GOT3 (cell line): ENCODE measurements around the gene AGBL1.

Source experiments
- DNase-seq: peaks from one replicate; lab custom pipeline; 2025; ENCODE audit warnings: mixed read lengths; lab: John Stamatoyannopoulos, UW

AGBL1 gene

GRCh38 chr15:86236356-86237110 is 156.9 kb downstream of the AGBL1 start:
- no peak for DNase-seq

DNA sequence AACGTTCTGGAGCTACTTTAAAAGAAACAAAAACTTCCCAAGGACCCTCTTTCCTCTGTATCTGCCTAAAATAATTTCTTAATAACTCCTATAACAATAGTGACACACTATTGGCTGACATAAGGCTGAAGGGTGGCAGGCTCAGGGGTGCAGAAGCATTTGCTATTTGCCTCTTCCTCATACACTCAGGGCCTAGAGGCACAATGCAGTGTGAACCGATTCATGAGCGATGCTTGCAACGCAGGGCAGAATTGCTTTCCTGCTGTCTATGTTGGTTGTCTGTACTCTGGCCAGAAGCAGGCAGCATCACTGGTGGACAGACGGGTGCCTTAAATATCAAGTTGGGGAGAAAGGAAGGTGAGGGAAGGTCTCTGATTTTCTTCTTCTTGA is 157.4 kb downstream of the AGBL1 start:
- DNase-seq = no peak

GRCh38 chr15:86247249-86247955 is 167.7 kb downstream of the AGBL1 start:
- DNase-seq = no peak

DNA sequence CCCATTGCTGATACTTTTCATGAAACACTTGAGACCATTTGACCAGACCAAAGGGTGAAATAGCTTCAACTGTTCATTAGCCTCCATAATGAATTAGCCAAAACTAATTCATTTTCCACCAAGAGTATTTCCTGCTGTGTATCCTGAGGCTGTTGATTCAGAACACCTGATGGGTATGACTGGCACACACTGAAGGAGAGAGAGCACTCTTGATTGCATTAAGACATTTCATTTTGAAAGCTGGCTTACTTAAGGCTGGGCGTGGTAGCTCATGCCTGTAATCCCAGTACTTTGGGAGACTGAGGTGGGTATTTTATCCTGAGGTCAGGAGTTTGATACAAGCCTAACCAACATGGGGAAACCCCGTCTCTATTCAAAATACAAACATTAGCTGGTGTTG is 175.6 kb downstream of the AGBL1 start:
- DNase-seq = no peak

DNA sequence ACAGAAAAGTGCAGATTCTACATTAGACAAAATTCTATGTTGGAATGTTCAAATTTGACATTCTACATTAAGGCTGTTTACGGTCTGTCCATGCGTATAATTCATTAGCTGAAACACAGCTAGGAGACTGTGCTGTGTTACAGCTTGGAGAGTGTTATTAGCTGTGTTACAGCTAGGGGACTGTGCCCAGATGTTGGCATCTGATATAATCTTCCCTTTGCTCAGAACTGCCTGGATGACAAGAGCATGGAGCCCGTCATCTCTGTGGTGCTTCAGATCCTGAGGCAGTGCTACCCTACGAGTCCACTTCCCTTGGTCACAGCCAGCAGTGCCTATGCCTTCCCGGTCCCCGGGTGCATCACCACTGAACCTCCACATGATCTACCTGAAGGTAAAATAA is 177.0 kb downstream of the AGBL1 start:
- no peak for DNase-seq

DNA sequence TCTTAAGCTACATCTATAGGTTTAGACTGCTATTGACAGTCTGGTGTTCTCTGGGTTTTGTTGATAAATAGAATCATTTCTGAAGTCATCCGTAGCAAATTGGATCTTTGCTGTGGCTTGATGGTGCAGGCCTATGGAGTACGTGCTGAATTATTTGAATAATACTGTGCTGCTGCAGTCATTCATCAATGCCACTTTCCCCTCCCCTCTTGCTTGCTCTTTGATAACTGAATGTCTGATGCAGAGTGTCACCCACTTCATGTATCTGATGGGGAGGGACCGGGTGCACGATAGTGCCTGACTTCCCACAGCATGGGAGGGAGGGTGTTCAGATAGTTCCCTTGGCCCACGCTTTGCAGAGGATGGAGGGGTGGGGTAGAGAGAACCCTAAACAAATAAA is 179.9 kb downstream of the AGBL1 start:
- DNase-seq = no peak

- DNase-seq = no peak
These were observed 183.6 kb downstream of the AGBL1 start for GRCh38 chr15:86263230-86263629.

DNA sequence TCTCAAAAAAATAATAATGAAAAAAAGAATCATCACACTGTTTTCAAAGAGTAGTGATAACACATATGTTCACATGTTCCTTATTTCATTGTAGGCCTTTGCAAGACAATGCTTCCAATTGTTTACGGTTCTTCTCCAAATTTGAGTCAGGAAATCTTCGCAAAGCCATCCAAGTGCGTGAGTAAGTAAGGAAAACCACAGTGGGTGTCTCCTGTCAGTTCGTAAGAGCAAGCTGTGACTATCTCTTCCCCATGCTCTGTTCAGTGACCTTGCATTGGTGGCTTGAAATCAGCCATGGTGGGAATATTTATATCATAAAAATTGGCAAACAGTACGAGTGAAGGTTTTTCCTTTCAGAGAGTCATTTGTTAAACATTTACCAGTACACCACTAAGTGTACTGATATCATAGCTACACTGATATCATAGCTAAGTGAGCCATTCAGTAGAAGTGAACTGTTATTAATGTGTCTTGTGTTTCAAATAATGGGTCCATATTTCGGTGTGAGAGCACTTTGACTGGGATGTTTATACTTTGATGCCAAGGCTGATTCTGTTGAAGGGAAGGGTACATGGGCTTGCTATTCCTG is 187.3 kb downstream of the AGBL1 start:
- DNase-seq = no peak

- DNase-seq = no peak
These were observed 188.2 kb downstream of the AGBL1 start for GRCh38 chr15:86267892-86268291.

- DNase-seq = no peak
These were observed 188.9 kb downstream of the AGBL1 start for GRCh38 chr15:86268558-86268957.

DNA sequence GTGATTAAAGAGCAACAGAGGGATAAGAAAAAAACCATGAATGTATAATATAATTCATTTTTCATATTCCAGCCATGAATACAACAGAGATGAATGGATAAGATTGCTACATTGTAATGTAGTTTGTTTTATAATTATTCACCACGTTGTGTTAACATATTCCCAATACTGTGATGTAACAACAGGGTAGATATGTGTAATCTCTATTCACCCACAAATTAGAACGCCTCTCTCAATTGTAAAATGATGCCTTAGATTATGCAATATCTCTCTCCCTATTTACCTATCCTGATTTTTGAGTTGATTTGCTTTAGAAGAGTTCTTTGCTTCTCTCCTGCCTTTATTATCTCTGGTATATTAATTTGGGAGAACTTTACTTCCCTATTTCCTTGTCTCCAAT is 193.6 kb downstream of the AGBL1 start:
- no peak for DNase-seq

DNA sequence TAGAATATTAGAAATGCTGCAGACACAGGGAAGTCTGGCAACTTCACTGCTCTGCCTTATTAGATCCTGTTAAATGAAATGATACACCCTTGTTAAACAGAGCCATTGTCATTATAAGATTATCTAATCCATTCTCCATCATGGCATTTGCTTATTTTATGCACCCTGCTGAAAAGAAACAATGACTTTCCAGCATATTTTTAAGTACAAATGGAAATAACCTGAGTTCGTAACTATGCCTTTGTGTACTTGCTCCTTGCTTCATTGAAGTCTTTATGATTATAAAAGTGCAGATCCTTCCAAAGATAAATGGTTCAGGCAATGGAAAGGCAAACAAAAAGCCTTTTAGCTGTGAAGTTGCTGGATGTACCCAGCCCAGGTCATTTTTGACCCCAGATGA is 195.7 kb downstream of the AGBL1 start:
- DNase-seq = no peak

GRCh38 chr15:86278586-86278985 is 198.9 kb downstream of the AGBL1 start:
- DNase-seq = no peak

- no peak for DNase-seq
These were observed 205.0 kb downstream of the AGBL1 start for GRCh38 chr15:86284635-86285034.

DNA sequence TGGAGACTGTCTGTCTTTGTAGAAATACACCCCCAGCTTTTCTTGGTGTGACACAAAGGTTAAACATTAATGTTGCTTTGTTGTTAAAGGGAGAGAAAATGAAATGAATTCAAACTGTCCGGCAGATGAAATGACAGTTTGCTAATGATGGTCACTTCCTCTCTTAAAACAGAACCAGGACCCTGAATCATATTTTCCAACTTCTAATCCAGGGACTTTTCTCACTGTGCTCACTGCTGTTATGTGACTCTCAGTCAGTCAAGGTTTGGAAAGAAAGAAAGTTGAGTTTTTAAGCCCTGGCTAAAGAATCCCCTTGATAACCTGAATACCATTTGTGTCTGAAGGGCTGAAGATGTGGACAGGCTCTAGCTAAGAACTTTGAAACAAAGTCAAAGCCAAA is 215.8 kb downstream of the AGBL1 start:
- no peak for DNase-seq

GRCh38 chr15:86296769-86297168 is 217.1 kb downstream of the AGBL1 start:
- DNase-seq = no peak

GRCh38 chr15:86300390-86301125 is 220.9 kb downstream of the AGBL1 start:
- no peak for DNase-seq

DNA sequence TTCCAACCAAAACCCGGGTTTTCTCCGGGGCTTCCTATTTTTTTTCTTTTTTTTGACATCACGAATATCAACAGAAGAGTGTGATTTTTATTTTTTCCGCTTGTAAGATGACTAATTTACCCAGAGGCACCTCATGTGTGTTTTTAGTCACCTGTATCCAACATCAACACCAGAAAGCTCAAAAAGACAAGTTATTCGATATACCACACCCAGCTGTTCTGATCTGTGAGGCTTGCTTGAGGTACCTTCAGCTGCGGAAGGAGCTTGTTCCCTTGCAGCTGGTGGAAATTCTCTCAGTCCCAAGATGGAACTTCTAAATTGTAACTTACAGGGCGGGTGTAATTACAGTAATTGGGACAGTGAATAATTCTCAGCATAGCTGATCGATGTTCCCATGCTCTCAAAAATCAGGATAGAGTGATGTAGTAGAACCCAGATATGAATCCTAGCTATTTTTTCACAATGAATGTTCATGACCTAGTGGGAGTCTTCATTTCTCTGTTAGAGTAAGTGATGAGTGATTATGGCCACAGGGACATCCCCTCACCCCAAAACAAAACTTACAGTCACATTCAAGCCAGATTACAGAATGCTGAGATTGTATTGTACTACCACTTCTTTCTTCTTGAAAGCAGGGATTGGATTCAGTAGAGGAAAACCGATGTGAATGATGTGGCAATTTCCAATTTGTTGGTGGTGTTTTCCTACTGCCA is 232.1 kb downstream of the AGBL1 start:
- no peak for DNase-seq

- DNase-seq = no peak
These were observed 232.8 kb downstream of the AGBL1 start for GRCh38 chr15:86312486-86312885.

- DNase-seq = no peak
These were observed 236.5 kb downstream of the AGBL1 start for GRCh38 chr15:86316216-86316615.

GRCh38 chr15:86316726-86317383 is 237.2 kb downstream of the AGBL1 start:
- DNase-seq = no peak

- DNase-seq = no peak
These were observed 237.7 kb downstream of the AGBL1 start for GRCh38 chr15:86317384-86317740.
